Fibroblast of villous mesenchyme (primary cell): ENCODE data around the gene TULP4. TPM values are rescaled to one million over a fixed set of nuclear protein-coding genes. Genes with fewer than 3 reads are reported as not detected.

Experiments
- DNase-seq: peaks from one replicate; pipeline ENCODE4 v3.0.0-alpha.2; 2010; ENCODE audit warnings: low read depth
- H3K4me3 ChIP-seq: 2 replicates; pipeline ENCODE4 v1.5.1; 2011; ENCODE audit warnings: low read depth, mild to moderate bottlenecking, low read length
- total RNA-seq: library from RNA; depleted of rRNA; stranded (reverse); fragments of >200 nt; gene quantifications from 2 replicates; pipeline ENCODE4 v1.2.3, GENCODE V29; 2012
- TF ChIP-seq, protein P1 (sequence below): IDR thresholded peaks from 2 replicates; pipeline ENCODE4 v1.5.1; 2012; ENCODE audit warnings: low read depth, mild to moderate bottlenecking, low read length; ENCODE audit not compliant: insufficient read depth

TULP4 gene
- total RNA-seq, 1 donor, result 120 TPM

DNA sequence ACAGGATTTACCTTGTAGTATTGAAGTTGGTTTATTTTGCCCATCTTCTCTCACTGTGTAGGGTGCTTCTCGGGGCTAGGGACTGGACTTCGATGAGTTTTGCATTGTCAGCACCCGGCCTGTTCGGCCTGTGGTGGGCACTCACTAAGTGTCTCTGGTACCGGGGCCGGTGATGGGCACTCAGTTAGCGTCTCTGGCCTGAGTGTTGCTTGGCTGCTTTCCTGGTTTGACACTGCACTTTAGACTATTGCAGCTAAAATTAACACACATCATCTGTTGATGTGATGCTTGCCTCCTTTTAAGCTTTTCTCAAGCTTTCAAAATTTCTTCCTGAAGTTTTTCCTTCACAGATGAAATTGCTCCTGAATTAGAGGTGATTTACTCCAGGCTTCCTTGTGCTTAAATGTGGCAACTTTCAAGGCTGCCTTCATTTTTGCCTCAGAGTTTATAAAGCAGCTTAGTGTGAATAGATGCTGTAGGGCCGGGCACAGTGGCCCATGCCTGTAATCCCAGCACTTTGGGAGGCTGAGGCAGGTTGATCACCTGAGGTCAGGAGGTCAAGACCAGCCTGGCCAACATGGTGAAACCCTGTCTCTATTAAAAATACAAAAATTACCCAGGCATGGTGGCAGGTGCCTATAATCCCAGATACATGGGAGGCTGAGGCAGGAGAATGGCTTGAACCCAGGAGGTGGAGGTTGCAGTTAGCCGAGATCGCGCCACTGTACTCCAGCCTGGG is 41.7 kb upstream of the TULP4 start:
- TF ChIP-seq, protein P1, sequence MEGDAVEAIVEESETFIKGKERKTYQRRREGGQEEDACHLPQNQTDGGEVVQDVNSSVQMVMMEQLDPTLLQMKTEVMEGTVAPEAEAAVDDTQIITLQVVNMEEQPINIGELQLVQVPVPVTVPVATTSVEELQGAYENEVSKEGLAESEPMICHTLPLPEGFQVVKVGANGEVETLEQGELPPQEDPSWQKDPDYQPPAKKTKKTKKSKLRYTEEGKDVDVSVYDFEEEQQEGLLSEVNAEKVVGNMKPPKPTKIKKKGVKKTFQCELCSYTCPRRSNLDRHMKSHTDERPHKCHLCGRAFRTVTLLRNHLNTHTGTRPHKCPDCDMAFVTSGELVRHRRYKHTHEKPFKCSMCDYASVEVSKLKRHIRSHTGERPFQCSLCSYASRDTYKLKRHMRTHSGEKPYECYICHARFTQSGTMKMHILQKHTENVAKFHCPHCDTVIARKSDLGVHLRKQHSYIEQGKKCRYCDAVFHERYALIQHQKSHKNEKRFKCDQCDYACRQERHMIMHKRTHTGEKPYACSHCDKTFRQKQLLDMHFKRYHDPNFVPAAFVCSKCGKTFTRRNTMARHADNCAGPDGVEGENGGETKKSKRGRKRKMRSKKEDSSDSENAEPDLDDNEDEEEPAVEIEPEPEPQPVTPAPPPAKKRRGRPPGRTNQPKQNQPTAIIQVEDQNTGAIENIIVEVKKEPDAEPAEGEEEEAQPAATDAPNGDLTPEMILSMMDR, result no peak
- H3K4me3 ChIP-seq, result no peak overlapping the region
- no peak for DNase-seq

DNA sequence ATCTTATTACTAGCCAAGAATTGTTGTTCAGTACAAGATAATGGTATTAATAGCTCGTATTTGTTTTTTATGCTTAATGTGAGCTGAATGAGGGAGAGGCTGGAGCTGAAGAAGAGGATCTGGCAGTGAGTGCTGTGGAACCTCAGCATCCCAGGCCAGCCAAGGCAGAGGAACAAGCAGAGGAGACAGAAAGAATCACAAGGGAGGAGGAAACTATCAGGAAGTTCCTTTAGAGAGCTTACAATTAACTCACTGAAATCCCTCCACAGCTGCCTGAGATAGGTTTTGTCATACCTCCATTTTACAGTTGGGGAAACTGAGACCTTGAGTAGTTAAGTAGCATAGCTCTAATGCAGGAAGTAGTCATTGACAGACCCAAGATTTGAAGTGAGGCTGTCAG is 39.9 kb upstream of the TULP4 start:
- TF ChIP-seq, protein P1, result no peak
- no peak overlapping the region for H3K4me3 ChIP-seq
- no peak for DNase-seq

DNA sequence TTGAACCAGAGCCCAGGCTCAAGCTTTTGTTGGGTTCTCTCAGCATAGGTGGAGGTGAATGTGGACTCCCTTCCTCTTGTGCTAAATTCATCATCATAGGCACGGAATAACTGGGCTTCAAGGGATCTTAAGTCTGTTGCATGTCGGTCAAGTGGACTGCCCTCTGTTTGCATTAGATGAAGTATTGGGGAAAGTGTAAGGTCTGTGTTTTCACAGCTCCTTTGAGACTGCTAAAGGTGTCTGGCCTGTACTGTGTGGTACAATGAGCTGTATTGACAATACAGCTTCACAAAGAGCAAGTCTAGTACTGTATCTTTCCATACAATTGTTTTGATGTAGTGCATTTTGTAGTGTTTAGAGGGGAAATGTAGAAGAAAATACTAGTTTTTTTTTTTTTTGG is 34.3 kb upstream of the TULP4 start:
- DNase-seq, result no peak
- H3K4me3 ChIP-seq, result no peak overlapping the region

DNA sequence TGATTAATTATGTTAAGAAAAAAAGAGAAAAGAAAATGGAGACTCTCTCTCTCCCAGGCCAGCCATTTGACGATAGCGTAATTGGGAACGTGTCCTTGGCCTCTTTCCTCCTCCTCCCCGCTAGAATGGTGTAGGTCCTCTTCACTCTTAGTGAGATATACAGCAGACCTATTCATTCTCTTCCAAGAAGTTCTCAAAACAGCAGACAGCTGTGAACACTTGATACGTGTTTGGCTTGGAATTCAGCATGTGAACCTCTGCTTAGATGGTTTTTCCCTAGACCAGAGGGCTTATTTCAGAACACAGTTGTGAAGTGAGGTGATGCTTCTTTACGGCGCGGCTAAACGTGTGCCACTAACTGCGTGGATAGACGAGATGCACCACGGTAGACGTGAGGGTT is 32.6 kb upstream of the TULP4 start:
- H3K4me3 ChIP-seq, result no peak overlapping the region
- TF ChIP-seq, protein P1, result no peak
- DNase-seq, result peak; percentile 50

More for the DNA sequence above, 34.3 kb upstream of the TULP4 start:
- TF ChIP-seq, protein P1, result no peak

DNA sequence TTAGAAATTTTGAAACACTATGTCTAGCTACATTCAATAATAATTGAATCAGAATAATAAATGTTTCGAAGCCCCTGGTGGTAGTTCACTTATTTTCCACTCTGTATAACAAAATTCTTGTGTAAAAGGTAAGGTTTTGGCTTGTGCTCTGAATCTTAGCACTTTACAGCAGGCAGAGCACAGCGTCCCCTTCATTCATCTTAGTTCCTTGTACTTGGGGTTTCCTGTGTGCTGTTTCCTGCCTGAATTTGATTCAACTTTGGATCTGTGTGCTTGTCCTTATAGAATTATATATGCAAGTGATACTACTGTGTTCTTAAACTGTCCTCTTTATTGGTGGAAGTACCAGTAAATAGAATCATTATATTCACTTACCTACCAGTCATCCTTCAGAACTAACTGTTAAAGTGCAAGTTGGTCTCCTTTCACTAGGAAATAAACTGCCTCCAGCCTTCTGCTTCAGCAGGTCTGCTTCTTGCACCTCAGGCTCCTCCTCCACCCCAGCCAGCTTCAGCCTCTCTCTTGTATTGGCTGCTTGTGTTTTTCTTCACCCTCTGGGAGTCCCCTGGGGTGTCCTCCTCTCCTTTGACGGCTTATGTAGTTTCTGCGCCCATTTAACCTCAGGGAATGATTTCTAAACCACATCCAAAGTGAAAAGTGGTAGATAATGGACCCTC is 28.8 kb upstream of the TULP4 start:
- TF ChIP-seq, protein P1, result no peak
- H3K4me3 ChIP-seq, result no peak overlapping the region
- peak; percentile 43 for DNase-seq

DNA sequence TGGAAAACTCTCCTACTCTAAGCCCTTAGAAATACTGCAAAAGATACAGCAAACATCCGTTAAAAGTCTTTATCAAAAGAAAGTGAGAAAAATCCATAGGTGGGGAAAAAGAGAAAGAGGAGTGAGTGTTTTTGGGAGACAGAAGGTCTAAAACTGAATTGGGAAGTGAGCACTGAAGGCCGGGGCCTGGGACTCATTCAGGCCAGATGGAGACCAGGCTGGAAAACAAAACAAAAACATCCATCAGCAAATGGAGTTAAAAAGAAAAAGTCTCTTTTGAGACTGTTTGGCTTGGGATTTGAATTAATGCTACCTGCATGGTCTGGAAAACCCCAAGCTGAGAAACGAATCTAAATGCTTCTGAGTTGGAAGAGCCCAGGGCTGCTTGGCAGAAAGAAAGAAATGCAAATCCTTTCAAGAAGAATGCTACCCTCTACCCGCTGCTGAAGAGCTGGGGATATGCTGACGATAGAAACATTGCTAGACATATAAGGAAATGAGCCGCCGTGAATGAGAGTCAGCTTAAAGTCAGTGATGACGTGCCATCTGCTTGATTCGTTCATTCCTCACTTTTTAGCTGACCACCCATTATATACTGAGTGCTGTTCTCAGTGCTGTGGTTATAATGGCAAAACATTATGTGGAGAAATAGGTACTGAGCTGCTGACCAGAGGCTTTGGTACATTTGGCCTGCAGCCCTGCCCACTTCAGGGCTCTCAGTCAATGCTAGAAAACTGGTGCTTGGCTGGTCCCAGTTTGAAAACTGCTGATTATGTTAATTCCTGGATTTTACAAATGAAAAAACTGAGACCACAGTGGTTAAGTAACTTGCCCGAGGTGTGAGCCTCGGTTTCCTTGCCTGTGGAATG is 28.0 kb upstream of the TULP4 start:
- TF ChIP-seq, protein P1, result no peak
- no peak overlapping the region for H3K4me3 ChIP-seq
- DNase-seq, result peak; percentile 84
